GM23338 (cell line): ENCODE results near the gene ZSCAN32.

ENCODE experiments used
- CREB1 ChIP-seq: fragments of 250-450 bp; sonication (Bioruptor Pico); IDR thresholded peaks from 2 replicates; pipeline ENCODE4 v1.5.0; 2020; ENCODE audit warnings: low read depth, mild to moderate bottlenecking, moderate library complexity
- EZH2 ChIP-seq: fragments of 200-600 bp; sonication (generic); IDR thresholded peaks from one replicate; pipeline ENCODE4 v1.8.0; 2017; ENCODE audit warnings: antibody characterized with exemption, mild to moderate bottlenecking, low read depth; ENCODE audit not compliant: unreplicated experiment
- JUNB ChIP-seq: IDR thresholded peaks from one replicate; pipeline ENCODE4 v1.6.1; 2016; ENCODE audit warnings: antibody characterized with exemption; ENCODE audit not compliant: unreplicated experiment
- POLR2AphosphoS5 ChIP-seq: IDR thresholded peaks from 2 replicates; pipeline ENCODE4 v1.6.1; 2016; ENCODE audit warnings: antibody characterized with exemption, low read depth
- STAT1 ChIP-seq: IDR thresholded peaks from one replicate; pipeline ENCODE4 v1.6.1; 2016; ENCODE audit warnings: antibody characterized with exemption; ENCODE audit not compliant: unreplicated experiment
- ZNF114 ChIP-seq: fragments of 250-450 bp; sonication (Bioruptor Pico); IDR thresholded peaks from 2 replicates; pipeline ENCODE4 v1.5.0; 2020; ENCODE audit warnings: mild to moderate bottlenecking, moderate library complexity
- ZNF331 ChIP-seq: fragments of 250-450 bp; sonication (Bioruptor Pico); IDR thresholded peaks from 2 replicates; pipeline ENCODE4 v1.5.0; 2020; ENCODE audit warnings: low read depth, mild to moderate bottlenecking, moderate library complexity
- TF ChIP-seq, protein P1 (sequence below), 2 experiments: fragments of 200-600 bp in 1 of 2; sonication (generic) in 1 of 2; conservative IDR thresholded peaks; 2 replicates each; pipeline versions ENCODE4 v1.5.1 to v1.6.1; 2016 to 2017; ENCODE audit warnings: antibody characterized with exemption in 2 of 2, low read depth in 2 of 2, mild to moderate bottlenecking in 2 of 2, moderate library complexity in 1 of 2
- TF ChIP-seq, protein P2 (sequence below): IDR thresholded peaks from one replicate; pipeline ENCODE4 v1.6.1; 2018; ENCODE audit warnings: antibody characterized with exemption; ENCODE audit not compliant: unreplicated experiment

DNA sequence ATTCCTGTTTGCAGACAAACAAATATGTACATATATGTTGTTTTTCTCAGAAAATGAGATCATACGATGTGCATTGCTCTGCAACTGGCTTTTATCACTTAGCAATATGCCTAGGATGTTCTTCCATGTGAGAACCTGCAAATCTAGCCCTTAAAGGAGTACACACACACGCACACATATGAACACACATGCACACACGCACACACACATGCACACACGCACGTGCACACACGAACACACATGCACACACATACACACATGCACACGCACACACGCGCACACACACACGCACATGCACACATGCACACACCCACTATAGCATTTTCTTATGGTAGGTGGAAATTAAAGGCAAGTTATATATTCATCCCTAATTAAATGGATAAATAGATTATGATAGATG lies 53.2 kb downstream of the ZSCAN32 start:
- TF ChIP-seq, protein P1, sequence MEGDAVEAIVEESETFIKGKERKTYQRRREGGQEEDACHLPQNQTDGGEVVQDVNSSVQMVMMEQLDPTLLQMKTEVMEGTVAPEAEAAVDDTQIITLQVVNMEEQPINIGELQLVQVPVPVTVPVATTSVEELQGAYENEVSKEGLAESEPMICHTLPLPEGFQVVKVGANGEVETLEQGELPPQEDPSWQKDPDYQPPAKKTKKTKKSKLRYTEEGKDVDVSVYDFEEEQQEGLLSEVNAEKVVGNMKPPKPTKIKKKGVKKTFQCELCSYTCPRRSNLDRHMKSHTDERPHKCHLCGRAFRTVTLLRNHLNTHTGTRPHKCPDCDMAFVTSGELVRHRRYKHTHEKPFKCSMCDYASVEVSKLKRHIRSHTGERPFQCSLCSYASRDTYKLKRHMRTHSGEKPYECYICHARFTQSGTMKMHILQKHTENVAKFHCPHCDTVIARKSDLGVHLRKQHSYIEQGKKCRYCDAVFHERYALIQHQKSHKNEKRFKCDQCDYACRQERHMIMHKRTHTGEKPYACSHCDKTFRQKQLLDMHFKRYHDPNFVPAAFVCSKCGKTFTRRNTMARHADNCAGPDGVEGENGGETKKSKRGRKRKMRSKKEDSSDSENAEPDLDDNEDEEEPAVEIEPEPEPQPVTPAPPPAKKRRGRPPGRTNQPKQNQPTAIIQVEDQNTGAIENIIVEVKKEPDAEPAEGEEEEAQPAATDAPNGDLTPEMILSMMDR (conservative IDR thresholded peaks at IDR 0.05; ENCODE audit: low read depth in 2 of 2) = no peak
- TF ChIP-seq JUNB = no peak
- no peak for TF ChIP-seq STAT1
- no peak for TF ChIP-seq CREB1 (CRISPR knock-in tag)
- TF ChIP-seq ZNF114 (CRISPR knock-in tag) = no peak
- TF ChIP-seq POLR2AphosphoS5 = no peak
- TF ChIP-seq EZH2 = no peak
- TF ChIP-seq, protein P2, sequence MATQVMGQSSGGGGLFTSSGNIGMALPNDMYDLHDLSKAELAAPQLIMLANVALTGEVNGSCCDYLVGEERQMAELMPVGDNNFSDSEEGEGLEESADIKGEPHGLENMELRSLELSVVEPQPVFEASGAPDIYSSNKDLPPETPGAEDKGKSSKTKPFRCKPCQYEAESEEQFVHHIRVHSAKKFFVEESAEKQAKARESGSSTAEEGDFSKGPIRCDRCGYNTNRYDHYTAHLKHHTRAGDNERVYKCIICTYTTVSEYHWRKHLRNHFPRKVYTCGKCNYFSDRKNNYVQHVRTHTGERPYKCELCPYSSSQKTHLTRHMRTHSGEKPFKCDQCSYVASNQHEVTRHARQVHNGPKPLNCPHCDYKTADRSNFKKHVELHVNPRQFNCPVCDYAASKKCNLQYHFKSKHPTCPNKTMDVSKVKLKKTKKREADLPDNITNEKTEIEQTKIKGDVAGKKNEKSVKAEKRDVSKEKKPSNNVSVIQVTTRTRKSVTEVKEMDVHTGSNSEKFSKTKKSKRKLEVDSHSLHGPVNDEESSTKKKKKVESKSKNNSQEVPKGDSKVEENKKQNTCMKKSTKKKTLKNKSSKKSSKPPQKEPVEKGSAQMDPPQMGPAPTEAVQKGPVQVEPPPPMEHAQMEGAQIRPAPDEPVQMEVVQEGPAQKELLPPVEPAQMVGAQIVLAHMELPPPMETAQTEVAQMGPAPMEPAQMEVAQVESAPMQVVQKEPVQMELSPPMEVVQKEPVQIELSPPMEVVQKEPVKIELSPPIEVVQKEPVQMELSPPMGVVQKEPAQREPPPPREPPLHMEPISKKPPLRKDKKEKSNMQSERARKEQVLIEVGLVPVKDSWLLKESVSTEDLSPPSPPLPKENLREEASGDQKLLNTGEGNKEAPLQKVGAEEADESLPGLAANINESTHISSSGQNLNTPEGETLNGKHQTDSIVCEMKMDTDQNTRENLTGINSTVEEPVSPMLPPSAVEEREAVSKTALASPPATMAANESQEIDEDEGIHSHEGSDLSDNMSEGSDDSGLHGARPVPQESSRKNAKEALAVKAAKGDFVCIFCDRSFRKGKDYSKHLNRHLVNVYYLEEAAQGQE = no peak
- TF ChIP-seq ZNF331 = no peak
